Measurements from ENCODE around the gene SIGLEC7.
A peak's percentile ranks its signal among the peaks of the same experiment; 100 is the strongest.

The SIGLEC7 gene

DNA sequence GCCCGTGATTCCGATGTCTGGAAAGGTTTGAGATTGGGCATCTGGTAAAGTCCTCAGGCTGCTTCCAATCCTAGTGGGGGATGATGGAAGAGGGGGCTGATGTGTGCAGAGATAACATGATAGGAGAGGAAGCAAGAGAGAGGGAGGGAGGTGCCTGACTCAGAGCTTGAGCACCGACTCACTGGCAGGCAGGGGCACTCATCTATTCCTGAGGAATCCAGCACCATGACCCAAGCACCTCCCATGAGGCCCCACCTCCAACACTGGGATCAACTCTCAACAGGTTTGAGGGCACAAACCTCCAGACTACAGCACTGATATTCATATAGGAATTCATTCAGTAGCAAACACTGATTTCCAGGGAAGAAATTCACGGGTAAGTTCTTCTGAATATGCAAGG, 23.0 kb upstream of the SIGLEC7 start:
- no peak for DNase-seq

DNA sequence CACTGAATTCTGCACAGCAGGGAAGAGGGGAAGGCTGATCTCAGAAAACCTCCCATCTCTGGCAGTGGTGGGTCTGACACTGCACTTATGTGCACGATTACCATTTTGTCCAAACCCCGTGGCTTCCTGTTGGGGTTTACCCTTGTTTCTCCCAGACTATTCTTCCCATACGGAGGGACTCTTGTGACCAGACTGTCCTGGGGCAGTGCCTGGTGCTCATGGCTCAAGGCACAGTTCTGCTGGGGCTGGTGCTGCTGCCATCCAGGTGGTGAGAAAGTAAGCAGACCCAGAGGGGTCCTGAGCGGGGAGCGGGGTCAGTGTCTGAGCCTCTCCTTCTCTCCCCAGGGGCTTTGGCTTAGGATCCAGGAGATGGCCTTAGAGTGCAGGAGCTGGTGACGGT, 22.5 kb upstream of the SIGLEC7 start:
- DNase-seq, result no peak

DNA sequence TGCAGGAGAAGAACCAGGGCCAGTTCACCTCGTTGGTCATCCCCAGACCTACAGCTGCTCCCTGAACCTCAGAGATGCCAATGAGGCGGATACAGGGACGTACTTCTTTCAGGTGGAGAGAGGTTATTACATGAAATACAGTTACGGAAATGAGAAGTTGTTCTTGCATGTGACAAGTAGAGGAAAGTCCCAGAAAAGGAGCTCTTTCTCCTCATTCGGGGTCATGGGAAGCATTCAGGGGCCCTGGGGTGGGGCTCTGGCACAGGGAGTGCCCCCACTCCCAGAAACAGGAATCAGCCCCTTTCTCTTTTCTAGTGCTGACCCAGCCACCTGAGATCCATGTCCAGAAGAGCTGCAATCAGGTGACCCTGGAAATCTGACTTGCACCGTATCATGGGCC, 21.9 kb upstream of the SIGLEC7 start:
- no peak for DNase-seq

DNA sequence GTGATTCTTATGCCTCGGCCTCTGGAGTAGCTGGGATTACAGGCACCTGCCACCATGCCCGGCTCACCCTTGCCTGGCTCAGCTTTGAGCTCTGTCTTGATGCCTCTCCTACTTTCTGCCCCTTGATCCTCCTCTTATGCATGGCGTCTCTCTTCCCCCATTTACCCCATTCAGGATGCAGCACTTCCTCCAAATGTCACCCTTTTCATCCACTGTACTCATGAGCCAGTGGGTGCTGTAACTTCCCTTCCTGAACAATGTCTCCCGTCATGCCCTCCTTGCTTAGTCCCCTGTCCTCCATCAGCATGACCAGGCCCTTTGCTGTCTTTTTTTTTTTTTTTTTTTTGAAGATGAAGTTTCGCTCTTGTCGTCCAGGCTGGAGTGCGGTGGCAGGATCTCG, 20.8 kb upstream of the SIGLEC7 start:
- DNase-seq, result no peak

DNA sequence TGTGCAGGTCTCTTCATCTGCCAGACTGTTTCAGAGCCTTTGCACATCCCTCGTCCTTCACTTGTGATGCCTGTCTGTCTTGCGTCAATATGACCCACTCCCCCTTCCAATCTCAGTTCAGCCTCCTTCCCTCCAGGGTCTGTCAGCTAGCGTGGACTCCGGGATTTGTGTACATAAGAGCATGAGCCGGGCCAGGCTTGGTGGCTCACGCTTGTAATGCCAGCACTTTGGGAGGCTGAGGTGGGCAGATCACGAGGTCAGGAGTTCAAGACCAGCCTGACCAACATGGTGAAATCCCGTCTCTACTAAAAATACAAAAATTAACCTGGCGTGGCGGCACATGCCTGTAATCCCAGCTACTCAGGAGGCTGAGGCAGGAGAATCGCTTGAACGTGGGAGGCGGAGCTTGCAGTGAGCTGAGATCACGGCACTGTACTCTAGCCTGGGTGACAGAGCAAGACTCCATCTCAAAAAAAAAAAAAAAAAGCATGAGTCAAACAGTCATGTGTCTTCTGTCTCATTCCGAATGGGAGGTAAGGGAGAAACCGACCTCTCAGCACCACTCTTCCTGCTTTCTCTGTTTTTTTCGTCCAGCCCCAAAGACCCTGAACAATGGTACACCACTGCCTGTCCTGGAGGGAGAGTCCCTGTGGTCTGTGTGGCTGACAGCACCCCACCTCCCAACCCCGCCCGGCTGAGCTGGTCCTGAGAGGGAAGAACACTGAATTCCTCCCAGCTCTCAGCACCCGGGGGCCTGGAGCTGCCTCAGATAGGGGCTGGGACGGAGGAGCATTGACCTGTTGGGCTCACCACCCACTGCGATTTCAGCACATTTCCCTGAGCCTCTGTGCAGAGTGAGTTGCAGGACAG, 19.8 kb upstream of the SIGLEC7 start:
- no peak for DNase-seq

DNA sequence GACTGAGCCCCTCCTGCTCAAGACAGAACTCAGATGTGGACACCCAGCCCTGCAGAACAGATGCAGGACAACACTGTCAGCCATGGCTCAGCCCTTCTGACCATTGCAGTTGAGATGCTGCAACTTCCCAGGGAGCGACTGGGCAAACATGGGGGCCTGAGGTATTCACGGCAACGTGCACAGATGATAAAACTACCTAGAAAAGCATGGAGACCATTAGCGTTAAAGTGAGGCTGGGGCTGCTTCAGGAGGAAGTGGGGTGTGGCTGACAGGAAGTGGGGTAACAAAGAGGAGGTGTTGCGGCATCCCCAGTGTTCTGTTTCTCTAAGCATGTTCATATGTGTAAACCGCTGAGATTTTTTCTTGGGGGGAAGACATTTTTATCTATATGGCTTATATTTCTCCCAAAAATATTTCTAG, 18.7 kb upstream of the SIGLEC7 start:
- DNase-seq, result no peak

DNA sequence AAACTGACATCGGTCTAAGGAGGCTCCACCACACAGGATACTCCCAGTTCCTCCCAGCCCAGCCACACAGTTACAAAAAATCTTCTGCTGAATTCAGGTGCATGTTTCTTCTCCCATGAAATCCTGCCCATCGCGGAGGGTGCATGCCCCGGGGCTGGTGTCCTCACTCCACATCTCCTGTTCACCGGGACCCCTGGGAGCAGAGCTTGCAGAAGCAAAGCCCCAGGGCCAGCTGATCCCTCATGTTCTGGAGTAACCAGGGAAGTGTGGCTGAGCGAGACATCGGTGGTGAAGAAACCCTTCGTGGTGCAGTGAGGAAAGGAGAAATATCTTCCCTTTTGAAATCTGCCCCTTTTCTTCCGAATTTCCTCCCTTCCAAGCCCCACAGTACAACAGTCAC, 18.3 kb upstream of the SIGLEC7 start:
- no peak for DNase-seq

DNA sequence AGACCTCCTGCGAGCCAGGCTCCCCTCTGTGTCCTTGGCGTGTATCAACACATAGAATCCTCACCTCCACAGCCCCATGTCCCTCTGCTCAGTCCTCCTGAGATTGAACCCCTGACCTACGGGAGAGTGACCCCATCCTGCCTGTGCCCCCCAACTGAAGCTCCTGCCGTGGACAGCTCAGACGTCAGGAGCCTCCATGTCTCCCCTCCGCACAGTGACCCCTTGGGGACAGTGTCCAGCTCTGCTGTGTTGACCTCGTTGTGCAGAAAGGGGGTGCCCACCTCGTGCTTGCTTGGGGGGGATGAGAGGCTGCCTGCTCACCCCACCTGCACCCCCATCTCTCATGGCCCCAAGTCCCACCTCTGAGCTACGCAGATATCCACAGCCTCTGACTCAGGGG, 17.9 kb upstream of the SIGLEC7 start:
- no peak for DNase-seq

DNA sequence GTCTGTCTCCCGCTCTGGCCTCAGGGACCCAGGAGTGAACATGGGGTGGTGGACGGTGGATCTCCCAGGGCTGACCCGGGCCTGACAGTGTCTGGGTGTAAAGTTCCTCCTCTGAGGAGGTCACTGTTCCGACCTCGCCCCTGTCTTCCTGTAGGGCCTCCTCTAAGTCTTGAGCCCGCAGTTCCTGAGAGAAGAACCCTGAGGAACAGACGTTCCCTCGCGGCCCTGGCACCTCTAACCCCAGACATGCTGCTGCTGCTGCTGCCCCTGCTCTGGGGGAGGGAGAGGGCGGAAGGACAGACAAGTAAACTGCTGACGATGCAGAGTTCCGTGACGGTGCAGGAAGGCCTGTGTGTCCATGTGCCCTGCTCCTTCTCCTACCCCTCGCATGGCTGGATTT, 17.4 kb upstream of the SIGLEC7 start, which contains the start of gene SIGLEC9:
TSS of gene SIGLEC9 (plus strand) at position 178 of the 400 bp plus-strand sequence. CDS start at position 247, 69 bp downstream.
- DNase-seq, result no peak

DNA sequence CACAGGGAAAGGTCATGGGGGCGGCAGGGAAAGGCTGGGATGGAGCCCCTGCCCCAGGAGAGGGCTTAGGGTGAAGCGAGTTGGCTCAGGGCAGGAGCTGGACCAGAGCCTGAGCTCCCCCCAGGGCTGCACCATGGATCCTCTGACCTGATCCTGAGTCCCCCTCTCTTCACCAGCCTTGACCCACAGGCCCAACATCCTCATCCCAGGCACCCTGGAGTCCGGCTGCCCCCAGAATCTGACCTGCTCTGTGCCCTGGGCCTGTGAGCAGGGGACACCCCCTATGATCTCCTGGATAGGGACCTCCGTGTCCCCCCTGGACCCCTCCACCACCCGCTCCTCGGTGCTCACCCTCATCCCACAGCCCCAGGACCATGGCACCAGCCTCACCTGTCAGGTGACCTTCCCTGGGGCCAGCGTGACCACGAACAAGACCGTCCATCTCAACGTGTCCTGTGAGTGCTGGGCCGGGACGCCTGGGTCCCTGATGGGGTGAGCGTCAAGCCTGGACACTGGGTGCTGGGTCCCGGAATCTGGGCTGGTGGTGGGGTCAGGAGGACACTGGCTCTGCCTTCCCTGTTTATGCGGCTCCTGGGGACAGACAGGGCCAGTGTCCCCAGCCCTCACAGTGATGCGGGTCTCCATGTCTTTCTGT, 16.6 kb upstream of the SIGLEC7 start:
- no peak for DNase-seq

DNA sequence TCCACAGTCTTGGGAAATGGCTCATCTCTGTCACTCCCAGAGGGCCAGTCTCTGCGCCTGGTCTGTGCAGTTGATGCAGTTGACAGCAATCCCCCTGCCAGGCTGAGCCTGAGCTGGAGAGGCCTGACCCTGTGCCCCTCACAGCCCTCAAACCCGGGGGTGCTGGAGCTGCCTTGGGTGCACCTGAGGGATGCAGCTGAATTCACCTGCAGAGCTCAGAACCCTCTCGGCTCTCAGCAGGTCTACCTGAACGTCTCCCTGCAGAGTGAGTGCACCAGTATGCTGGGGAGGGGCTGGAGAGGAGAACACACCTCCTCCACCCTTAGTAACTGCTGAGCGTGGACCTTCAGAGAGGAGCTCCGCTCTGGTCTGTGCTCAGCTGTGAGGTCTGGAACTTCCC, 15.1 kb upstream of the SIGLEC7 start:
- no peak for DNase-seq

DNA sequence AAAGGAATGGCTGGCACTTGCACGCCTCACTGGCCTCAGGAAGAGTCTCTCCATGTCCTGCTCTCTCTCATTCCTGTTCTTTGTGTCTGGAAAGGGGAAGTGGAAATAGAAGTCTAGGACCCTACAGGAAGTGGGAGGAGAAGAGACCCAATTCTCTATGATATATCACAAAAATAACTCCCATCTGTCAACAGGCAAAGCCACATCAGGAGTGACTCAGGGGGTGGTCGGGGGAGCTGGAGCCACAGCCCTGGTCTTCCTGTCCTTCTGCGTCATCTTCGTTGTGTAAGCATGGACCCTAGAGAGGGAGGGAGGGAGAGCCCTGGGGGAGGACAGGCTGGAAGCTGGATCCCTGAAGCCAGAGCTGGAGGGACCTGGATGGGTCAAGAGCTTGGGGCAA, 14.3 kb upstream of the SIGLEC7 start:
- DNase-seq, result no peak

DNA sequence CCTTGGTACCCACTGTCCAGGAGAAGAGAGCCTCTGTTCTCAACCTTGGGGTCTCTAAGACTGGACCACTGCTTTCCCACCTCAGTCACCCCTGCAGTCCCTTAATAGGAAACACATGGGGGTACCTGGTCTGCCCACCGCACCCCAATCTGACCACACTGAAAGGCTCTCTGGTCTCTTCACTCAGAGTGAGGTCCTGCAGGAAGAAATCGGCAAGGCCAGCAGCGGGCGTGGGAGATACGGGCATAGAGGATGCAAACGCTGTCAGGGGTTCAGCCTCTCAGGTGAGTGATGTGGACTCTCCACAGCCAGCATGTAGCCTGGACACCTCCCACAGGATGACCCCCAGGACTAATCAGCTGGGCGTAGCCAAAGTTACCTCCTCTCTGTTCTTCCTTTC, 13.9 kb upstream of the SIGLEC7 start:
- no peak for DNase-seq

DNA sequence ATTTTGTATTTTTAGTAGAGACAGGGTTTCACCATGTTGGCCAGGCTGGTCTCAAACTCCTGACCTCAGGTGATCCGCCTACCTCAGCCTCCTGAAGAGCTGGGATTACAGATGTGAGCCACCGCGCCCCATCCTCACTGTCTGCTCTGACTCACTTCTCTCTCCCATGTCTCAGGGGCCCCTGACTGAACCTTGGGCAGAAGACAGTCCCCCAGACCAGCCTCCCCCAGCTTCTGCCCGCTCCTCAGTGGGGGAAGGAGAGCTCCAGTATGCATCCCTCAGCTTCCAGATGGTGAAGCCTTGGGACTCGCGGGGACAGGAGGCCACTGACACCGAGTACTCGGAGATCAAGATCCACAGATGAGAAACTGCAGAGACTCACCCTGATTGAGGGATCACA, 12.4 kb upstream of the SIGLEC7 start:
- no peak for DNase-seq

DNA sequence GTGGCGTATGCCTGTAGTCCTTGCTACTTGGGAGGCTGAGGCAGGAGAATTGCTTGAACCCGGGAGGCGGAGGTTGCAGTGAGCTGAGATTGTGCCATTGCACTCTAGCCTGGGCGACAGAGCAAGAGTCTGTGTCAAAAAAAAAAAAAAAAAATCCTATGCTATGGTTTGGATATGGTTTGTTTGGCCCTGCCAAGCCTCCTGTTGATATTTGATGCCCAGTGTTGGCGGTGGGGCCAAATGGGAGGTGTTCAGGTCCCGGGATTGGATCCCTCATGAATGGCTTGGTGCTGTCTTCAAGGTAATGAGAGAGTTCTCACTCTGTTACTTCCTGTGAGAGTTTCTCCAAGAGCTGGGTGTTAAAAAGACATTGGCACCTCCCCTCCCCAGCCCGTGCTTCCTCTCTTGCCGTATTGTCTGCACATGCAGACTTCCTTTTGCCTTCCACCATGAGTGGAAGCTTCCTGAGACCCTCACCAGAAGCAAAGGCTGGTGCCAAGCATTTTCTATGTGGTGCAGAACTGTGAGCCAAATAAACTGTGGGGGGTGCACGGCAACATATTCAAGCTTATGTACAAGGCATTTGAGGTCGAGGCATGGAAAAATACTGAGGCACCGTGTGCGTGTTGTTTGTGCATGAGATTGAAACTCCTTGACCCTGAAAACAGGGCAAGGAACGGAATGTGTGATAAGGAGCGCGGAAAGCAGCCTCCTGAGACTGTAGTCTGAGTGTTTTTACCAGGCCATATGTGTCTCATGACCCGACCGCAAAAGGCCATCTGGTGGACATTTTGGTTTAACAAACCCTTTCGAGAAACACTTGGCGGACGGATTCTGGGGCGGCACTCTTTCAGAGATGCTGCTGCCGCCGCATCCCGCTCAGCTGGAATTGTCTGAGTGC, 10.1 kb upstream of the SIGLEC7 start:
- peak; percentile 24 to 79 (median 44) for DNase-seq

DNA sequence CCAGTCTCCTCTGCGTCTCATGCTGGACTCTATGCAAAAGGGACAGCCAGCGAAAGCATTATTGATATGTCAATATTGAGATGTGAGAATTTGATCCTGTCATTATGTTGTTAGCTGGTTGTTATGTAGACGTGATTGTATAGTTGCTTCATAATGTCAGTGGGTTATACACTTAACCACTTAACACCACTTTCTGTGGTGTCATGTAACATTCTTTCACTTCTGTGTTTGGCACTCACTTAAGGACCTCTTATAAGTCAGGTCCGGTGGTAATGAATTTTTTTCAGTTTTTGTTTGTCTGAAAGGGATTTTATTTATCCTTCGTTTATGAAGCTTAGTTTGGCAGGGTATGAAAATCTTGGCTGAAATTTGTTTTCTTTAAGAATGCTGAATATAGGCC, 7.1 kb upstream of the SIGLEC7 start:
- DNase-seq, result peak in 1 of 3 experiments; percentile 12

DNA sequence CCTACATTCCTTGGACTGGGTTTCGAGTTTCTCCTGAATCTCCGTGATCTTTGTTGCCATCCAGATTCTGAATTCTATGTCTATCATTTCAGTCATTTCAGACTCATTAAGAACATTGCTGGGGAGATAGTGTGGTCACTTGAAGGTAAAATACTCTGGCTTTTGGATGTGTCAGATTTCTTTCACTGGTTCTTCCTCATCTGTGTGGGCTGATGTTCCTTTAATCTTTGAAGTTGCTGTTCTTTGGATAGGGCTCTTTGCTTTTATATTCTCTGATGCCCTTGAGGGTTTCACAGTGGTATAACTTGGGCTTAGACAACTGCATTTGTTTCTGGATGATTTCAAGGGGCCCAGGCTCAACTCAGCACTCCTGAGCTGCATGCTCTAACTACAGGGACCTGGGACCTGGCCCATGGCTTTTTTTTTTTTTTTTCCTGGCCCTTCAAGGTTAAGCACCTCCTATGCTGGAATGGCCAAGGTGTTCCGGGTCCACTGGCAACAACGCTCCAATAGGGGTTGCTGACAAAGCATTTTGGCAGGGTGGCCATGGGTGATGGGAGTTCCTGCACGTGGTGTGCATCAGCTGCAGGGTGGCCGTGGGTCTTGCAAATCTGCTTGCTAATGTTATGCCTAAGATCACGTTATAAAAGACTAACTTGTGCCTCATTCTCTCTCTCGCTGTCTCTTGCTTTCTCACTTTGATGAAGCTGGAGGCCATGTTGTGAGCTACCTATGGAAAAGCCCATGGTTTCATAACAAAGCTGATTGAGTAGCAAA, 5.9 kb upstream of the SIGLEC7 start:
- no peak for DNase-seq

DNA sequence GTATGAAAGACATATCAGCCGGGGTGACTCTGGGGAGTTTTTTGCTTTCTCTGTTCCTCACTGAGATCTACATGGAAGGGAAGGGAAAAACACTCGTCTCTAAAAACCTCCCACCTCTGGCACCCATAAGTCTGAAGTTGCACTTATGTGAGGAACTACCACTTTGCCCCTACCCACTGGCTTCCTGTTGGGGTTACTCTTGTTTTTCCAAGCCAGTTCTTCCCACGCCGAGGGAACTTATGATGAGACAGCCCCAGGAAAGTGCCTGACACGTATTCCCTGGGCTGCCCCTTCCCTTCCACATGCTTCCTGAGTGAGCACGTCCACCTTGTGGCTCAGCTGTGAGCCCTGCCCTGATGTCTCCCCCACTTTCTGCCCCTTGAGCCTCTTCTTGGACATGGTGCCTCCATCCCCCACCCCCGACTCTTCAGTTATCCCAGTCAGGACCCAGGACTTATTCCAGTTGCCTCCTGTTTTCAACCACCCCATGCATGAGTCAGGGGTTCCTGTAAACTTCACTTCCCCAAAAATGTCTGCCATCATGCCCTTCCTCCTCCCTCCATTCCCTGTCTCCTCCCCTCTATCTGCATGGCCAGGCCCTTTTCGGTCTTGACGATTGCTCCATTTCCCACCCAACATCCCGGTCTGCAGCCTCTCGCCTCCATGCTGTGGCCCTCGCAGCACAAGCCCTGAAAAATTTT, 5.1 kb upstream of the SIGLEC7 start:
- DNase-seq, result no peak

DNA sequence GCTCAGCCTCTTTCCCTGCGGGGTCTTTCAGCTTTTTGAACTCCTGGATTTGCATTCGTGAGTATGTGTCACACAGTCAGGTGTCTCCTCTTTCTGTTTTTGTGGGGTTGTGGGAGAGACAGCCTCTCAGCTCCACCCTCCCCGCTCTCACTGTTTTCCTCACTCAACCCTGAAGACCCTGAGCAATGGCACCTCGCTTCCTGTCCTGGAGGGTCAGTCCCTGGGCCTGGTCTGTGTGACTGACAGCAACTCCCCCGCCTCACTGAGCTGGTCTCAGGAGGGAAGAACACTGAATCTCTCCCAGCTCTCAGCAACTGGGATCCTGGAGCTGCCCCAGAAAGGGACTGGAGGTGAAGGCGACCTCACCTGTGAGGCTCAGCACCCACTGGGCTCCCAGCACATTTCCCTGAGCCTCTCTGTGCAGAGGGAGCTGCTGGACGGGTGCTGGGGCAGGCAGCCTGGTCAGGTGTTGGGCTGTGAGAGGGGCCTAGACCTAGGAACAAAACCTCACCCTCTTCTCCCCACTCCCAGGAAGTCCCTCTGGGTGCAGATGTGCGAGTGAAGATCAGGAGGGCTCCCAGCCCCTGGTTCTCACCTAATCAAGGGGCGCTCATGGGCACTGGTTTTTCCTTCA, 4.2 kb upstream of the SIGLEC7 start:
- DNase-seq, result no peak

DNA sequence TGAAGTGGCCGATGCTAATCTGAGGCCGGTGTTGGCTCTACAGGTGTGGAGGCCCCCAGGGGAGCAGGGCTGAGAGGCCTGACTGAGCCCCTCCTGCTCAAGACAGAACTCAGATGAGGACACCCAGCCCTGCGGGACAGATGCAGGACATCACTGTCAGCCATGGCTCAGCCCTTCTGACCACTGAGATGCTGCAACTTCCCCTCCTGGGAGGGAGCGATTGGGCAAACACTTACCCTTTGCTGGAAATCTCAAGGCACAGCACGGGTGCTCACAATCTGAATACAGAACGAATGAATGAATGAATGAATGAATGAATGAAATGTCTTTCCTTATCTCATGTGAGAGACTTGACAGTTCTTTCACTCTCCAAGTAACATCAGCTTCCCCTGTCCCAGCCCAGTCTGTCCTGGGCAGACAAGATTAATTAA, 3.5 kb upstream of the SIGLEC7 start:
- DNase-seq, result peak in 1 of 3 experiments; percentile 32

DNA sequence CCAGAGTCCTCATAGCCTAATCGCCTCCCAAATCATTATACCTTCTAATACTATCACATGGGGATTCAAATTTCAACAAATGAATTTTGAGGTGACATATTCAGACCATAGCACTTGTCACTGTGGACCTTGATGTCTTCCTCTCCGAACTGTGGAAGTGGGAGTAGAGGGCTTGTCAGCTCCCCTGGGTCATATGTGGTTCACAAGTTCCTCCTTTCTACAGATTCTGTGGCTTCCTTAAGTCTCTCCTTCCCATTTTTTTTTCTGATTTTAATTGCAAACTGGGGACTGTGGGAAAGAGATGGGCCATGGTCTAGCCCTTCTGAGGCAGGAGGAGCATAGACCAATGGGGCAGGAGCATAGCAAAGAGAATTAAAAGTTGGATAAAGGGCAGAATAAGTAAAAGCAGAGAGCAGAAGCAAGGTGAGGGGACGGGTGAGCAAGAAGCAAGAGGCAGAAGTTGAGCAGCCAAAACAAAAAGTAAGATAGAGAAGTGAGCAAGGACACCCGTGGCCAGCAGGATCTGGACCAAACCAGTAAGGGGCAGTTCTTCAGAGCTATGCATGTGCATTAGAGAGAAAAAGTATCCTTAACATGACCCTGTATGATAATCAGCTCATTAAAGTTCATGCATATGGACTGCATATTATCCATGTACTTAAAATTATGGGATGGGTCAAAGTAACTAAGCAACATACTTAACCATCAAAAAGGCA, 2.6 kb upstream of the SIGLEC7 start:
- no peak for DNase-seq

Data from NCI-H1417 (cell line).